K562 (cell line): ENCODE data around the gene FMNL2. TPM values are rescaled to one million over a fixed set of nuclear protein-coding genes. Genes with fewer than 3 reads are reported as not detected.
A peak's percentile ranks its signal among the peaks of the same experiment; 100 is the strongest.

Source experiments
- ATAC-seq: fragments of 200-7000 bp; cut with Tn5 transposase; 3 replicates; pipeline ENCODE4 v1.9.1; 2020; ENCODE audit warnings: moderate library complexity
- BruUV-seq: library from RNA; stranded (reverse); fragments of 400-500 nt; replicated peaks from 2 replicates; lab custom pipeline; 2021; lab: Mats Ljungman, UMichigan
- CTCF ChIA-PET: fragments of 300-600 bp; formaldehyde crosslinking; extraction: SDS; loops from one replicate; lab custom pipeline; 2021; ENCODE audit warnings: low intra/inter-chr PET ratio; lab: Yijun Ruan, JAX
- POLR2A ChIA-PET: fragments of 300-600, 350-650 bp; sonication (Branson Sonifier 250); formaldehyde crosslinking; extraction: SDS; loops from one replicate; lab custom pipeline; 2021; ENCODE audit warnings: antibody characterized with exemption, inconsistent platforms; lab: Yijun Ruan, JAX
- DNase-seq, 4 experiments: peaks; one replicate each; pipeline versions ENCODE4 v3.0.0 to v3.0.0-alpha.2; 2011 to 2018; ENCODE audit warnings: low spot score in 3 of 4, mixed read lengths in 3 of 4; ENCODE audit errors: extremely low read depth in 1 of 4
- FAIRE-seq: peaks from 2 replicates; lab custom pipeline; 2011; peaks lifted over from hg19 to GRCh38; lab: Jason Lieb, UNC
- H2AFZ ChIP-seq: 2 replicates; pipeline ENCODE4 v1.6.0; 2011; ENCODE audit warnings: low read depth, low read length, control low read depth, inconsistent platforms
- H3K27ac ChIP-seq: fragments of 200-600 bp; 3 replicates; pipeline ENCODE4 v1.8.0; 2011; ENCODE audit warnings: low read depth, mild to moderate bottlenecking, control low read depth, inconsistent platforms, low read length, moderate library complexity, mixed read lengths; ENCODE audit errors: extremely low read depth
- H3K27me3 ChIP-seq, 2 experiments: fragments of 300-600 bp in 1 of 2; 2 replicates in 1 of 2; 3 replicates in 1 of 2; pipeline versions ENCODE4 v1.6.0 to v1.8.0; 2011; ENCODE audit warnings: inconsistent platforms in 2 of 2, low read length in 2 of 2, mild to moderate bottlenecking in 1 of 2, mixed read lengths in 1 of 2, moderate library complexity in 1 of 2; ENCODE audit not compliant: control insufficient read depth in 2 of 2, insufficient read depth in 2 of 2
- H3K36me3 ChIP-seq: fragments of 300-600 bp; 3 replicates; pipeline ENCODE4 v1.8.0; 2011; ENCODE audit warnings: mild to moderate bottlenecking, low read length, inconsistent platforms; ENCODE audit not compliant: control insufficient read depth, insufficient read depth
- H3K4me1 ChIP-seq, 2 experiments: fragments of 200-600 bp in 1 of 2; replicated peaks in 1 of 2; 2 replicates in 1 of 2; 3 replicates in 1 of 2; pipeline versions ENCODE4 v1.5.1 to v1.8.0; 2011; ENCODE audit warnings: inconsistent platforms in 2 of 2, low read length in 2 of 2, mild to moderate bottlenecking in 1 of 2, mixed read lengths in 1 of 2, moderate library complexity in 1 of 2; ENCODE audit not compliant: control insufficient read depth in 2 of 2, insufficient read depth in 2 of 2
- H3K4me2 ChIP-seq: 2 replicates; pipeline ENCODE4 v1.6.1; 2011; ENCODE audit warnings: low read length, control low read depth, inconsistent platforms, mixed read lengths; ENCODE audit not compliant: insufficient read depth
- H3K4me3 ChIP-seq: fragments of 200-600 bp; sonication (generic), shearing (Covaris generic); 2 replicates; pipeline ENCODE4 v1.5.1; 2016; ENCODE audit warnings: control low read depth, inconsistent platforms
- H3K79me2 ChIP-seq: fragments of 200-600 bp; 3 replicates; pipeline ENCODE4 v1.8.0; 2011; ENCODE audit warnings: low read length, inconsistent platforms; ENCODE audit not compliant: control insufficient read depth, insufficient read depth
- H3K9ac ChIP-seq, 2 experiments: 2 replicates each; pipeline versions ENCODE4 v1.6.0 to v1.6.1; 2011; ENCODE audit warnings: low read depth in 2 of 2, low read length in 2 of 2, control low read depth in 1 of 2, inconsistent platforms in 1 of 2, mild to moderate bottlenecking in 1 of 2, mixed read lengths in 1 of 2; ENCODE audit not compliant: insufficient read depth in 1 of 2
- H3K9me1 ChIP-seq: one replicate; pipeline ENCODE4 v1.6.0; 2011; ENCODE audit warnings: inconsistent platforms, mild to moderate bottlenecking, low read length, moderate library complexity; ENCODE audit not compliant: control insufficient read depth, insufficient read depth
- H3K9me3 ChIP-seq: replicated peaks from 2 replicates; pipeline ENCODE4 v1.5.1; 2011; ENCODE audit warnings: low read depth, low read length, inconsistent platforms; ENCODE audit not compliant: control insufficient read depth, insufficient read depth
- H4K20me1 ChIP-seq: replicated peaks from 2 replicates; pipeline ENCODE4 v1.6.1; 2011; ENCODE audit warnings: low read length, inconsistent platforms, mixed read lengths; ENCODE audit not compliant: control insufficient read depth, insufficient read depth
- CXXC5 ChIP-seq: fragments of 250-450 bp; sonication (Bioruptor Pico); IDR thresholded peaks from 2 replicates; pipeline ENCODE4 v1.8.0; 2022; ENCODE audit warnings: inconsistent platforms, mild to moderate bottlenecking, moderate library complexity
- LARP7 ChIP-seq: fragments of 450-650 bp; IDR thresholded peaks from 2 replicates; pipeline ENCODE4 v1.6.1; 2016
- STAG1 ChIP-seq: sonication (generic); formaldehyde crosslinking; IDR thresholded peaks from 2 replicates; pipeline ENCODE4 v1.5.0; 2020; ENCODE audit warnings: missing genetic modification reagents, borderline replicate concordance
- TGIF2 ChIP-seq: sonication (generic); formaldehyde crosslinking; IDR thresholded peaks from 2 replicates; pipeline ENCODE4 v1.8.1; 2022; ENCODE audit warnings: mild to moderate bottlenecking, missing genetic modification reagents, moderate library complexity
- THRAP3 ChIP-seq: fragments of 450-650 bp; IDR thresholded peaks from 2 replicates; pipeline ENCODE4 v1.6.1; 2016; ENCODE audit warnings: mild to moderate bottlenecking, inconsistent platforms, borderline replicate concordance
- WGBS: fragments of 100-300 bp; shearing (Covaris generic); methylation state at CpG from one replicate; pipeline ENCODE4 v1.1.6; 2016; ENCODE audit warnings: low coverage, mixed read lengths; ENCODE audit not compliant: insufficient coverage; ENCODE audit errors: missing lambda C conversion rate; 5-methylcytosine and 5-hydroxymethylcytosine counted together
- in situ Hi-C: fragments of 300-500 bp; cut with MboI; formaldehyde crosslinking; loops from 4 replicates; pipeline ENCODE4 v1.15.0; 2018; ENCODE audit warnings: inconsistent platforms, mixed read lengths
- intact Hi-C: fragments of 100-400 bp; cut with micrococcal nuclease; formaldehyde crosslinking; loops from 2 replicates; pipeline ENCODE4 v1.14.2; 2022
- polyA plus RNA-seq, 8 experiments: library from polyadenylated mRNA; depleted of rRNA in 4 of 8; stranded (reverse) in 5 of 8; unstranded in 3 of 8; fragments of >200 nt; fragmentation: Nextera tagmentation in 2 of 8; fragmentation: Illumina TruSeq in 1 of 8; extraction: Ambion mirVana in 2 of 8; extraction: Trizol in 1 of 8; gene quantifications; 2 replicates each; pipeline versions ENCODE4 v1.2.1 to v1.2.3, GENCODE V29; 2011 to 2014; ENCODE audit warnings: inconsistent platforms in 1 of 8, missing spikeins in 1 of 8
- total RNA-seq, 7 experiments: library from RNA; depleted of rRNA in 6 of 7; stranded (reverse); fragments of >200 nt in 6 of 7; fragmentation: Illumina TruSeq in 2 of 7; extraction: Trizol in 2 of 7; gene quantifications; 2 replicates each; pipeline versions ENCODE4 v1.2.1 to v1.2.3, GENCODE V29; 2011 to 2021; ENCODE audit warnings: low replicate concordance in 1 of 7
- TF ChIP-seq, protein P1 (sequence below): fragments of 250-450 bp; sonication (Bioruptor Pico); IDR thresholded peaks from 2 replicates; pipeline ENCODE4 v1.5.0; 2022; ENCODE audit warnings: mild to moderate bottlenecking
- TF ChIP-seq, protein P2 (sequence below): IDR thresholded peaks from 3 replicates; pipeline ENCODE4 v1.6.1; 2011; ENCODE audit warnings: borderline replicate concordance, mild to moderate bottlenecking; ENCODE audit not compliant: insufficient read length, insufficient read depth
- TF ChIP-seq, protein P3 (sequence below), 2 experiments: fragments of 450-650 bp; formaldehyde crosslinking in 1 of 2; IDR thresholded peaks; 2 replicates each; pipeline versions ENCODE4 v1.4.0 to v1.6.1; 2014 to 2020; ENCODE audit warnings: mild to moderate bottlenecking in 2 of 2, borderline replicate concordance in 1 of 2, low read depth in 1 of 2

The FMNL2 gene
- total and polyA plus RNA-seq, 9 of the 15 experiments (the other 6 are each of a cell fraction or from before 2014, with no cell fraction given), result 0.15 to 0.49 (median 0.24) TPM; not detected in 1

DNA sequence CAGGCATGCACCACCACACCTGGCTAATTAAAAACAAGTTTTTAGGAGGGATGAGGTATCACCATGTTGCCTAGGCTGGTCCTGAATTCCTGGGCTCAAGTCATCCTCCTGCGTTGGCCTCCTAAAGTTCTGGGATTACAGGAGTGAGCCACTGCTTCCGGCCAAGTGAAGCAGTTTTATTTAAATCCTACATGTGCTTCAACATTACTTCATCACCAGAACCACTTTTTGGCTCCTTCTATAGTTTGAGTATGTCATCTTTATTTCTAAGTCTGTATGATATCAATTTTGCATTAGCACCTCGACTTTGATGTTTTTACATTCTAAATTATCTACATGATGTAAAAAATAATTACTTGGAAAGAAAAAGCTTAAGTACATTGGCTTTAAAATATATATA lies 144.3 kb downstream of the FMNL2 start:
- DNase-seq (no peak), ATAC-seq (no peak)
- H3K9me1 ChIP-seq, result no peaks in the 10 kb centered on the region
- H3K9ac ChIP-seq, result no peak overlapping the region
- TF ChIP-seq, protein P1, sequence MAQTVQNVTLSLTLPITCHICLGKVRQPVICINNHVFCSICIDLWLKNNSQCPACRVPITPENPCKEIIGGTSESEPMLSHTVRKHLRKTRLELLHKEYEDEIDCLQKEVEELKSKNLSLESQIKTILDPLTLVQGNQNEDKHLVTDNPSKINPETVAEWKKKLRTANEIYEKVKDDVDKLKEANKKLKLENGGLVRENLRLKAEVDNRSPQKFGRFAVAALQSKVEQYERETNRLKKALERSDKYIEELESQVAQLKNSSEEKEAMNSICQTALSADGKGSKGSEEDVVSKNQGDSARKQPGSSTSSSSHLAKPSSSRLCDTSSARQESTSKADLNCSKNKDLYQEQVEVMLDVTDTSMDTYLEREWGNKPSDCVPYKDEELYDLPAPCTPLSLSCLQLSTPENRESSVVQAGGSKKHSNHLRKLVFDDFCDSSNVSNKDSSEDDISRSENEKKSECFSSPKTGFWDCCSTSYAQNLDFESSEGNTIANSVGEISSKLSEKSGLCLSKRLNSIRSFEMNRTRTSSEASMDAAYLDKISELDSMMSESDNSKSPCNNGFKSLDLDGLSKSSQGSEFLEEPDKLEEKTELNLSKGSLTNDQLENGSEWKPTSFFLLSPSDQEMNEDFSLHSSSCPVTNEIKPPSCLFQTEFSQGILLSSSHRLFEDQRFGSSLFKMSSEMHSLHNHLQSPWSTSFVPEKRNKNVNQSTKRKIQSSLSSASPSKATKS (CRISPR knock-in tag), result no peak
- no peak for TF ChIP-seq TGIF2 (CRISPR knock-in tag)
- no peak for TF ChIP-seq LARP7
- TF ChIP-seq, protein P2, sequence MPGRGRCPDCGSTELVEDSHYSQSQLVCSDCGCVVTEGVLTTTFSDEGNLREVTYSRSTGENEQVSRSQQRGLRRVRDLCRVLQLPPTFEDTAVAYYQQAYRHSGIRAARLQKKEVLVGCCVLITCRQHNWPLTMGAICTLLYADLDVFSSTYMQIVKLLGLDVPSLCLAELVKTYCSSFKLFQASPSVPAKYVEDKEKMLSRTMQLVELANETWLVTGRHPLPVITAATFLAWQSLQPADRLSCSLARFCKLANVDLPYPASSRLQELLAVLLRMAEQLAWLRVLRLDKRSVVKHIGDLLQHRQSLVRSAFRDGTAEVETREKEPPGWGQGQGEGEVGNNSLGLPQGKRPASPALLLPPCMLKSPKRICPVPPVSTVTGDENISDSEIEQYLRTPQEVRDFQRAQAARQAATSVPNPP, result no peak
- TF ChIP-seq, protein P3, sequence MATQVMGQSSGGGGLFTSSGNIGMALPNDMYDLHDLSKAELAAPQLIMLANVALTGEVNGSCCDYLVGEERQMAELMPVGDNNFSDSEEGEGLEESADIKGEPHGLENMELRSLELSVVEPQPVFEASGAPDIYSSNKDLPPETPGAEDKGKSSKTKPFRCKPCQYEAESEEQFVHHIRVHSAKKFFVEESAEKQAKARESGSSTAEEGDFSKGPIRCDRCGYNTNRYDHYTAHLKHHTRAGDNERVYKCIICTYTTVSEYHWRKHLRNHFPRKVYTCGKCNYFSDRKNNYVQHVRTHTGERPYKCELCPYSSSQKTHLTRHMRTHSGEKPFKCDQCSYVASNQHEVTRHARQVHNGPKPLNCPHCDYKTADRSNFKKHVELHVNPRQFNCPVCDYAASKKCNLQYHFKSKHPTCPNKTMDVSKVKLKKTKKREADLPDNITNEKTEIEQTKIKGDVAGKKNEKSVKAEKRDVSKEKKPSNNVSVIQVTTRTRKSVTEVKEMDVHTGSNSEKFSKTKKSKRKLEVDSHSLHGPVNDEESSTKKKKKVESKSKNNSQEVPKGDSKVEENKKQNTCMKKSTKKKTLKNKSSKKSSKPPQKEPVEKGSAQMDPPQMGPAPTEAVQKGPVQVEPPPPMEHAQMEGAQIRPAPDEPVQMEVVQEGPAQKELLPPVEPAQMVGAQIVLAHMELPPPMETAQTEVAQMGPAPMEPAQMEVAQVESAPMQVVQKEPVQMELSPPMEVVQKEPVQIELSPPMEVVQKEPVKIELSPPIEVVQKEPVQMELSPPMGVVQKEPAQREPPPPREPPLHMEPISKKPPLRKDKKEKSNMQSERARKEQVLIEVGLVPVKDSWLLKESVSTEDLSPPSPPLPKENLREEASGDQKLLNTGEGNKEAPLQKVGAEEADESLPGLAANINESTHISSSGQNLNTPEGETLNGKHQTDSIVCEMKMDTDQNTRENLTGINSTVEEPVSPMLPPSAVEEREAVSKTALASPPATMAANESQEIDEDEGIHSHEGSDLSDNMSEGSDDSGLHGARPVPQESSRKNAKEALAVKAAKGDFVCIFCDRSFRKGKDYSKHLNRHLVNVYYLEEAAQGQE (IDR thresholded peaks at IDR 0.05; ENCODE audit: borderline replicate concordance), result no peak
- TF ChIP-seq, protein P3 (CRISPR knock-in tag; IDR thresholded peaks at IDR 0.05; ENCODE audit: low read depth), result no peak
- no peak for TF ChIP-seq THRAP3
- no peak for TF ChIP-seq CXXC5
- TF ChIP-seq STAG1 (CRISPR knock-in tag), result no peak
- TF ChIP-seq, all 486 proteins: peak for 0
- Histone ChIP-seq H3K79me2 (no peaks in the 10 kb centered on the region), H3K4me3 (no peak overlapping the region), H4K20me1 (no peaks in the 10 kb centered on the region), H3K27ac (no peak overlapping the region), H3K27me3 (peaks cover 0 to 4% of the 10 kb centered on the region in 2 experiments; a peak in 1 of 5 replicates), H3K4me2 (no peak overlapping the region), H3K4me1 (no peaks in the 10 kb centered on the region), H3K36me3 (no peaks in the 10 kb centered on the region), H2AFZ (no peak overlapping the region), H3K9me3 (no peaks in the 10 kb centered on the region)
- no TSS peak for BruUV-seq
- POLR2A ChIA-PET, result no interaction called here
- 1% methylated on average over 3 of the region's 3 CpGs for WGBS
- in situ Hi-C loops, result no loop called here
- intact Hi-C loops, result no loop called here
- peak; percentile 23 for FAIRE-seq
- CTCF ChIA-PET, result no interaction called here
